Mucosa of stomach (tissue), 1 donor: ENCODE measurements around the gene NRIP3.
"Not testable (repeated sequence)": the region's sequence is repeated elsewhere in the genome, so short reads cannot be mapped to it uniquely, and the experiment has no call there.

Experiments used
- H3K27me3 ChIP-seq: one replicate; pipeline ENCODE4 v1.7.0; 2013; ENCODE audit warnings: mild to moderate bottlenecking, low read length; ENCODE audit not compliant: control insufficient read depth, insufficient read depth
- H3K36me3 ChIP-seq: one replicate; pipeline ENCODE4 v1.7.0; 2013; ENCODE audit warnings: low read length; ENCODE audit not compliant: control insufficient read depth, insufficient read depth
- H3K4me1 ChIP-seq: one replicate; pipeline ENCODE4 v1.7.0; 2013; ENCODE audit warnings: mild to moderate bottlenecking, low read length; ENCODE audit not compliant: control insufficient read depth, insufficient read depth
- H3K4me3 ChIP-seq: one replicate; pipeline ENCODE4 v1.7.0; 2013; ENCODE audit warnings: low read length
- H3K9ac ChIP-seq: one replicate; pipeline ENCODE4 v1.7.0; 2013; ENCODE audit warnings: mild to moderate bottlenecking, low read length, moderate library complexity
- H3K9me3 ChIP-seq: one replicate; pipeline ENCODE4 v1.7.0; 2013; ENCODE audit warnings: mild to moderate bottlenecking, low read length, moderate library complexity; ENCODE audit not compliant: control insufficient read depth
- donor health status: Pancreatic carcinoma.

The NRIP3 gene

GRCh38 chr11:8987446-8987845 is 16.4 kb downstream of the NRIP3 start:
- Histone ChIP-seq H3K9me3 (no peaks in the 10 kb centered on the region), H3K4me1 (no peaks in the 10 kb centered on the region), H3K4me3 (no peak overlapping the region), H3K27me3 (no peaks in the 10 kb centered on the region), H3K36me3 (no peaks in the 10 kb centered on the region), H3K9ac (no peak overlapping the region)

- H3K9me3 ChIP-seq = not testable (repeated sequence)
Observed at GRCh38 chr11:8986772-8987171, 17.0 kb downstream of the NRIP3 start.

GRCh38 chr11:8985462-8985861 is 18.3 kb downstream of the NRIP3 start:
- H3K27me3 ChIP-seq = peaks cover 6% of the 10 kb centered on the region
- no peak overlapping the region for H3K9ac ChIP-seq

More at GRCh38 chr11:8986772-8987171, 17.0 kb downstream of the NRIP3 start:
- H3K4me1 ChIP-seq, H3K9ac ChIP-seq, H3K27me3 ChIP-seq, H3K4me3 ChIP-seq, H3K36me3 ChIP-seq: not testable (repeated sequence)

GRCh38 chr11:8983552-8983951 is 20.2 kb downstream of the NRIP3 start:
- H3K9me3 ChIP-seq = no peaks in the 10 kb centered on the region
- H3K4me3 ChIP-seq = no peak overlapping the region
- no peak overlapping the region for H3K9ac ChIP-seq
- no peaks in the 10 kb centered on the region for H3K4me1 ChIP-seq
- peaks cover 6% of the 10 kb centered on the region for H3K27me3 ChIP-seq
- H3K36me3 ChIP-seq = no peaks in the 10 kb centered on the region

More at GRCh38 chr11:8985462-8985861, 18.3 kb downstream of the NRIP3 start:
- no peaks in the 10 kb centered on the region for H3K36me3 ChIP-seq
- no peak overlapping the region for H3K4me3 ChIP-seq
- H3K4me1 ChIP-seq = no peaks in the 10 kb centered on the region
- H3K9me3 ChIP-seq = no peaks in the 10 kb centered on the region

- Histone ChIP-seq H3K4me3 (no peak overlapping the region), H3K9me3 (no peaks in the 10 kb centered on the region), H3K4me1 (no peaks in the 10 kb centered on the region), H3K9ac (no peak overlapping the region), H3K27me3 (peaks cover 6% of the 10 kb centered on the region), H3K36me3 (no peaks in the 10 kb centered on the region)
Observed at GRCh38 chr11:8980485-8980884, 23.3 kb downstream of the NRIP3 start.

GRCh38 chr11:8979365-8979764 is 24.4 kb downstream of the NRIP3 start:
- not testable (repeated sequence) for H3K27me3 ChIP-seq, H3K4me3 ChIP-seq, H3K36me3 ChIP-seq, H3K9ac ChIP-seq, H3K9me3 ChIP-seq, H3K4me1 ChIP-seq

GRCh38 chr11:8973121-8973520 is 30.7 kb downstream of the NRIP3 start:
- Histone ChIP-seq H3K27me3 (no peaks in the 10 kb centered on the region), H3K9ac (no peak overlapping the region), H3K36me3 (no peaks in the 10 kb centered on the region), H3K4me1 (no peaks in the 10 kb centered on the region), H3K4me3 (no peak overlapping the region), H3K9me3 (no peaks in the 10 kb centered on the region)

- no peaks in the 10 kb centered on the region for H3K27me3 ChIP-seq
- no peaks in the 10 kb centered on the region for H3K4me1 ChIP-seq
- no peaks in the 10 kb centered on the region for H3K9me3 ChIP-seq
- H3K9ac ChIP-seq = no peak overlapping the region
- H3K36me3 ChIP-seq = no peaks in the 10 kb centered on the region
- H3K4me3 ChIP-seq = no peak overlapping the region
Observed at GRCh38 chr11:8971924-8972316, 31.9 kb downstream of the NRIP3 start.

GRCh38 chr11:8971196-8971923 is 32.4 kb downstream of the NRIP3 start:
- Histone ChIP-seq H3K27me3 (no peaks in the 10 kb centered on the region), H3K9ac (no peak overlapping the region), H3K4me1 (no peaks in the 10 kb centered on the region), H3K9me3 (no peaks in the 10 kb centered on the region), H3K4me3 (no peak overlapping the region), H3K36me3 (no peaks in the 10 kb centered on the region)

GRCh38 chr11:8967184-8967583 is 36.6 kb downstream of the NRIP3 start:
- H3K27me3 ChIP-seq = no peaks in the 10 kb centered on the region
- no peaks in the 10 kb centered on the region for H3K36me3 ChIP-seq

GRCh38 chr11:8964324-8965320 is 39.2 kb downstream of the NRIP3 start, which contains the start of gene TMEM9B:
Gene TMEM9B (minus strand): TSS chr11:8964442. CDS start chr11:8964313, 129 bp downstream.
- peak within 1 kb of the TSS; percentile 83 for H3K4me3 ChIP-seq
- H3K4me1 ChIP-seq = peaks cover 18% of the 10 kb centered on the region
- peak within 1 kb of the TSS; percentile 98 for H3K9ac ChIP-seq
- H3K27me3 ChIP-seq = no peaks in the 10 kb centered on the region
- H3K9me3 ChIP-seq = no peaks in the 10 kb centered on the region
- H3K36me3 ChIP-seq = no peaks in the 10 kb centered on the region

More at GRCh38 chr11:8967184-8967583, 36.6 kb downstream of the NRIP3 start:
- Histone ChIP-seq H3K9ac (no peak overlapping the region), H3K9me3 (no peaks in the 10 kb centered on the region), H3K4me1 (peaks cover 18% of the 10 kb centered on the region), H3K4me3 (no peak overlapping the region)
